HUES6 (cell line): ENCODE results near the gene PCMTD2.

ENCODE experiments used
- H3K27ac ChIP-seq: 2 replicates; pipeline ENCODE4 v1.7.0; 2013; ENCODE audit warnings: low read depth, mild to moderate bottlenecking, low read length, inconsistent platforms
- H3K27me3 ChIP-seq: 2 replicates; pipeline ENCODE4 v1.6.1; 2013; ENCODE audit warnings: low read length; ENCODE audit not compliant: control insufficient read depth, insufficient read depth
- H3K36me3 ChIP-seq: 2 replicates; pipeline ENCODE4 v1.6.1; 2013; ENCODE audit warnings: low read length; ENCODE audit not compliant: control insufficient read depth, insufficient read depth
- H3K4me1 ChIP-seq: 2 replicates; pipeline ENCODE4 v1.6.1; 2013; ENCODE audit warnings: low read length; ENCODE audit not compliant: control insufficient read depth, insufficient read depth
- H3K4me3 ChIP-seq: 2 replicates; pipeline ENCODE4 v1.5.1; 2013; ENCODE audit warnings: low read depth, low read length
- H3K9ac ChIP-seq: one replicate; pipeline ENCODE4 v1.6.1; 2013; ENCODE audit warnings: mild to moderate bottlenecking, low read length
- H3K9me3 ChIP-seq: 2 replicates; pipeline ENCODE4 v1.6.1; 2013; ENCODE audit warnings: low read depth, low read length; ENCODE audit not compliant: control insufficient read depth, insufficient read depth

Gene PCMTD2

DNA sequence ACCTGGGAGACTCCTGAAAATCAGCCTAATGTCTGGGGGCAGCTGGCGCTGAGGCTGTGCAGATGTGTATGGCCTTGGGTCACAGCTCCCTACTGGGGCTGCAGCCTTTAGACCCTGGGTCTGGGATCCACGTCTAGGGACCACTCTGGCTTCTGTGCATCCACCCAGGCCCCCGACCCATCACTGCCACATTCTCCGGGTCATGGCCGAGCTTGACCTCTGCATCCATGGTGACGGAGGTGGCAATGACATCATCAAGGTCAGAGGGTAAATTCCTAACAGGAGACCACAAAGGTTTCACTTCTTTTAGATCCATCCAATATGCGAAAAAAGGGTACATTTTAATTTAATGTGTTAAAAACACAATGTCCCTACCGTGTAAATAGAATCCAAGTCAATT lies 14.5 kb upstream of the PCMTD2 start:
- Histone ChIP-seq H3K4me1 (no peaks in the 10 kb centered on the region), H3K27ac (no peak overlapping the region), H3K36me3 (no peaks in the 10 kb centered on the region), H3K9me3 (peaks cover 4% of the 10 kb centered on the region; the same call in 1 of the 2 replicates), H3K4me3 (no peak overlapping the region), H3K27me3 (no peaks in the 10 kb centered on the region; the same call in 1 of the 2 replicates), H3K9ac (no peak overlapping the region)

- Histone ChIP-seq H3K9ac (no peak overlapping the region), H3K36me3 (no peaks in the 10 kb centered on the region), H3K27ac (no peak overlapping the region), H3K4me1 (no peaks in the 10 kb centered on the region), H3K9me3 (no peaks in the 10 kb centered on the region; the same call in 1 of the 2 replicates), H3K27me3 (no peaks in the 10 kb centered on the region; the same call in 1 of the 2 replicates), H3K4me3 (no peak overlapping the region)
These were observed 13.3 kb upstream of the PCMTD2 start for GRCh38 chr20:64242003-64242796.

- Histone ChIP-seq H3K9me3 (no peaks in the 10 kb centered on the region; the same call in 1 of the 2 replicates), H3K4me1 (no peaks in the 10 kb centered on the region), H3K9ac (no peak overlapping the region), H3K27ac (no peak overlapping the region), H3K36me3 (no peaks in the 10 kb centered on the region), H3K27me3 (no peaks in the 10 kb centered on the region; the same call in 1 of the 2 replicates), H3K4me3 (no peak overlapping the region)
These were observed 12.6 kb upstream of the PCMTD2 start for GRCh38 chr20:64242797-64243475.

GRCh38 chr20:64244281-64244805 lies 11.2 kb upstream of the PCMTD2 start:
- Histone ChIP-seq H3K9me3 (no peaks in the 10 kb centered on the region; the same call in 1 of the 2 replicates), H3K36me3 (no peaks in the 10 kb centered on the region), H3K9ac (no peak overlapping the region), H3K27ac (no peak overlapping the region), H3K4me3 (no peak overlapping the region), H3K4me1 (no peaks in the 10 kb centered on the region), H3K27me3 (no peaks in the 10 kb centered on the region; the same call in 1 of the 2 replicates)

GRCh38 chr20:64244870-64245603 lies 10.5 kb upstream of the PCMTD2 start:
- Histone ChIP-seq H3K9me3 (no peaks in the 10 kb centered on the region; the same call in 1 of the 2 replicates), H3K27ac (no peak overlapping the region), H3K9ac (no peak overlapping the region), H3K27me3 (peaks cover 5% of the 10 kb centered on the region; the same call in 1 of the 2 replicates), H3K4me1 (no peaks in the 10 kb centered on the region), H3K4me3 (no peak overlapping the region), H3K36me3 (no peaks in the 10 kb centered on the region)

GRCh38 chr20:64245746-64246595 lies 9.6 kb upstream of the PCMTD2 start:
- Histone ChIP-seq H3K27ac (no peak overlapping the region), H3K27me3 (peaks cover 14% of the 10 kb centered on the region)

GRCh38 chr20:64246616-64247306 lies 8.8 kb upstream of the PCMTD2 start:
- no peak overlapping the region for H3K4me3 ChIP-seq
- no peaks in the 10 kb centered on the region for H3K9me3 ChIP-seq
- no peaks in the 10 kb centered on the region for H3K4me1 ChIP-seq
- no peak overlapping the region for H3K9ac ChIP-seq
- H3K36me3 ChIP-seq, result no peaks in the 10 kb centered on the region
- peaks cover 14% of the 10 kb centered on the region for H3K27me3 ChIP-seq
- H3K27ac ChIP-seq, result no peak overlapping the region

More at GRCh38 chr20:64245746-64246595, 9.6 kb upstream of the PCMTD2 start:
- Histone ChIP-seq H3K36me3 (no peaks in the 10 kb centered on the region), H3K9me3 (no peaks in the 10 kb centered on the region), H3K4me1 (no peaks in the 10 kb centered on the region), H3K4me3 (no peak overlapping the region), H3K9ac (no peak overlapping the region)

GRCh38 chr20:64247307-64247618 lies 8.3 kb upstream of the PCMTD2 start:
- no peaks in the 10 kb centered on the region for H3K4me1 ChIP-seq
- H3K27ac ChIP-seq, result no peak overlapping the region
- no peak overlapping the region for H3K9ac ChIP-seq
- no peak overlapping the region for H3K4me3 ChIP-seq
- no peaks in the 10 kb centered on the region for H3K9me3 ChIP-seq
- H3K27me3 ChIP-seq, result peaks cover 14% of the 10 kb centered on the region
- no peaks in the 10 kb centered on the region for H3K36me3 ChIP-seq

GRCh38 chr20:64247970-64248841 lies 7.3 kb upstream of the PCMTD2 start:
- Histone ChIP-seq H3K9ac (no peak overlapping the region), H3K27me3 (peaks cover 14% of the 10 kb centered on the region), H3K36me3 (no peaks in the 10 kb centered on the region), H3K27ac (no peak overlapping the region), H3K4me1 (no peaks in the 10 kb centered on the region), H3K4me3 (no peak overlapping the region), H3K9me3 (no peaks in the 10 kb centered on the region)
